ENCODE results near the gene BMI1. TPM values are rescaled to one million over a fixed set of nuclear protein-coding genes. Genes with fewer than 3 reads are reported as not detected.

BMI1 gene
- total RNA-seq, 4 donors from 2014 or later: 41.2 to 73.5 (median 59.0) TPM

- H3K27me3 ChIP-seq: no peaks in the 10 kb centered on the region
- no peak overlapping the region for H3K27ac ChIP-seq
- WGBS, 2 donors: 93 to 95% methylated on average over 1 of the region's 1 CpG
- TF ChIP-seq CTCF (IDR thresholded peaks at IDR 0.05) (no peak), POLR2A (IDR thresholded peaks at IDR 0.05) (no peak)
- no peaks in the 10 kb centered on the region for H3K36me3 ChIP-seq
- intact Hi-C loops (cut with DNase I): no loop called here
- H3K4me3 ChIP-seq (replicated peaks in 1 of 3): no peak overlapping the region
- no peaks in the 10 kb centered on the region for H3K4me1 ChIP-seq
- no peak for DNase-seq
- H3K9me3 ChIP-seq: no peaks in the 10 kb centered on the region
Measured at GRCh38 chr10:22365233-22365632, 44.3 kb downstream of the BMI1 start.

- no peaks in the 10 kb centered on the region for H3K27me3 ChIP-seq
- no peaks in the 10 kb centered on the region for H3K9me3 ChIP-seq
- intact Hi-C loops (cut with DNase I): no loop called here
- DNase-seq: no peak
- TF ChIP-seq POLR2A (IDR thresholded peaks at IDR 0.05) (no peak), CTCF (IDR thresholded peaks at IDR 0.05) (no peak)
- no peak overlapping the region for H3K27ac ChIP-seq
- WGBS, 2 donors: 85 to 90% methylated on average over 4 of the region's 4 CpGs
- H3K4me3 ChIP-seq (replicated peaks in 1 of 3): no peak overlapping the region
- no peaks in the 10 kb centered on the region for H3K36me3 ChIP-seq
- no peaks in the 10 kb centered on the region for H3K4me1 ChIP-seq
Measured at GRCh38 chr10:22365644-22366434, 44.9 kb downstream of the BMI1 start.

GRCh38 chr10:22366435-22366703 is 45.5 kb downstream of the BMI1 start:
- Histone ChIP-seq H3K27ac (no peak overlapping the region), H3K4me3 (replicated peaks in 1 of 3) (no peak overlapping the region), H3K9me3 (no peaks in the 10 kb centered on the region), H3K4me1 (no peaks in the 10 kb centered on the region), H3K36me3 (no peaks in the 10 kb centered on the region), H3K27me3 (no peaks in the 10 kb centered on the region)
- no peak for TF ChIP-seq POLR2A (IDR thresholded peaks at IDR 0.05)
- no peak for TF ChIP-seq CTCF (IDR thresholded peaks at IDR 0.05)
- intact Hi-C loops (cut with DNase I): no loop called here
- DNase-seq: no peak

- Histone ChIP-seq H3K27ac (no peak overlapping the region), H3K9me3 (no peaks in the 10 kb centered on the region), H3K36me3 (no peaks in the 10 kb centered on the region), H3K4me1 (no peaks in the 10 kb centered on the region), H3K4me3 (replicated peaks in 1 of 3) (no peak overlapping the region), H3K27me3 (no peaks in the 10 kb centered on the region)
- intact Hi-C loops (cut with DNase I): no loop called here
- 74% methylated on average over 2 of the region's 2 CpGs for WGBS, 2 donors
- TF ChIP-seq POLR2A (IDR thresholded peaks at IDR 0.05): no peak
- TF ChIP-seq CTCF (IDR thresholded peaks at IDR 0.05): no peak
- DNase-seq: no peak
Measured at GRCh38 chr10:22366771-22367170, 45.9 kb downstream of the BMI1 start.

GRCh38 chr10:22367471-22367870 is 46.6 kb downstream of the BMI1 start:
- intact Hi-C loops (cut with DNase I): no loop called here

More at GRCh38 chr10:22367471-22367870, 46.6 kb downstream of the BMI1 start:
- Histone ChIP-seq H3K4me1 (no peaks in the 10 kb centered on the region), H3K27me3 (no peaks in the 10 kb centered on the region), H3K4me3 (replicated peaks in 1 of 3) (no peak overlapping the region), H3K36me3 (no peaks in the 10 kb centered on the region), H3K9me3 (no peaks in the 10 kb centered on the region), H3K27ac (no peak overlapping the region)
- no peak for TF ChIP-seq POLR2A (IDR thresholded peaks at IDR 0.05)
- no peak for TF ChIP-seq CTCF (IDR thresholded peaks at IDR 0.05)
- 90 to 96% methylated on average over 1 of the region's 1 CpG for WGBS, 2 donors
- DNase-seq: no peak
